DOHH2 (cell line): ENCODE results near the gene SLC12A3.

ENCODE experiments used
- EZH2phosphoT487 ChIP-seq: fragments of 200-600 bp; sonication (generic); IDR thresholded peaks from 2 replicates; pipeline ENCODE4 v1.6.1; 2017; ENCODE audit warnings: borderline replicate concordance, mild to moderate bottlenecking, antibody characterized with exemption, low read length, moderate library complexity, mixed read lengths
- TF ChIP-seq, protein P1 (sequence below): fragments of 200-600 bp; sonication (generic); IDR thresholded peaks from one replicate; pipeline ENCODE4 v1.5.1; 2014; ENCODE audit warnings: antibody characterized with exemption, mild to moderate bottlenecking, low read depth, low read length; ENCODE audit not compliant: poor library complexity, severe bottlenecking

DNA sequence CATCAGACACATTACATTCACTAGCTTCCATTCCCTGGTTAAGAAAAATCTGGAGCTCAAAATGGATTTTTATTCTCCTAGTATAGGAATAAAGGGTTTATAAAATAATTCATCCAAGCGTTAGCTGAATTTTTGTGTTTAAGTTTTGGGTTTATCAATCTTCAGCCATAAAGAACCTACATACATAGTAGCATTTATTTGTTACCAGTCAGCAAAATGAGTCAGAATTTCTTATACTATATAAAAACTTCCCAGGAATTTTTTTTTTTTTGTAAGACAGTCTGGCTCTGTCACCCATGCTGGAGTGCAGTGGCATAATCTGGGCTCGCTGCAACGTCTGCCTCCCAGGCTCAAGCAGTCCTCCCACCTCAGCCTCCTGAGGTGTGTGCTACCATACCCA, 40.2 kb upstream of the SLC12A3 start:
- TF ChIP-seq, protein P1, sequence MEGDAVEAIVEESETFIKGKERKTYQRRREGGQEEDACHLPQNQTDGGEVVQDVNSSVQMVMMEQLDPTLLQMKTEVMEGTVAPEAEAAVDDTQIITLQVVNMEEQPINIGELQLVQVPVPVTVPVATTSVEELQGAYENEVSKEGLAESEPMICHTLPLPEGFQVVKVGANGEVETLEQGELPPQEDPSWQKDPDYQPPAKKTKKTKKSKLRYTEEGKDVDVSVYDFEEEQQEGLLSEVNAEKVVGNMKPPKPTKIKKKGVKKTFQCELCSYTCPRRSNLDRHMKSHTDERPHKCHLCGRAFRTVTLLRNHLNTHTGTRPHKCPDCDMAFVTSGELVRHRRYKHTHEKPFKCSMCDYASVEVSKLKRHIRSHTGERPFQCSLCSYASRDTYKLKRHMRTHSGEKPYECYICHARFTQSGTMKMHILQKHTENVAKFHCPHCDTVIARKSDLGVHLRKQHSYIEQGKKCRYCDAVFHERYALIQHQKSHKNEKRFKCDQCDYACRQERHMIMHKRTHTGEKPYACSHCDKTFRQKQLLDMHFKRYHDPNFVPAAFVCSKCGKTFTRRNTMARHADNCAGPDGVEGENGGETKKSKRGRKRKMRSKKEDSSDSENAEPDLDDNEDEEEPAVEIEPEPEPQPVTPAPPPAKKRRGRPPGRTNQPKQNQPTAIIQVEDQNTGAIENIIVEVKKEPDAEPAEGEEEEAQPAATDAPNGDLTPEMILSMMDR = no peak
- TF ChIP-seq EZH2phosphoT487 = no peak
